ENCODE measurements around the gene TDRD9. TPM values are rescaled to one million over a fixed set of nuclear protein-coding genes. Genes with fewer than 3 reads are reported as not detected.

TDRD9 gene
- total RNA-seq, 1 donor from 2014 or later, result not detected

GRCh38 chr14:103998027-103998426, 69.8 kb downstream of the TDRD9 start:
- H3K27me3 Mint-ChIP-seq (ENCODE audit: low read depth, unreplicated experiment), result peaks cover 5% of the 10 kb centered on the region
- H3K36me3 Mint-ChIP-seq (ENCODE audit: low read depth, unreplicated experiment), result no peaks in the 10 kb centered on the region
- Histone ChIP-seq H2AFZ (ENCODE audit: low read depth, low read length) (no peak overlapping the region), H3K9me3 (ENCODE audit: insufficient read depth, low read depth, low read length) (no peaks in the 10 kb centered on the region), H3K27ac (ENCODE audit: low read depth, low read length) (no peak overlapping the region), H3K4me3 (ENCODE audit: insufficient read depth, low read depth, low read length) (no peak overlapping the region), H3K4me2 (ENCODE audit: low read length) (no peak overlapping the region), H4K20me1 (ENCODE audit: insufficient read depth, low read length) (no peaks in the 10 kb centered on the region), H3K36me3 (ENCODE audit: insufficient read depth, low read length) (no peaks in the 10 kb centered on the region), H3K4me1 (ENCODE audit: insufficient read depth, low read length) (no peaks in the 10 kb centered on the region), H3K27me3 (ENCODE audit: insufficient read depth, low read length) (no peaks in the 10 kb centered on the region), H3K79me2 (ENCODE audit: insufficient read depth, low read length) (no peaks in the 10 kb centered on the region), H3K9ac (ENCODE audit: low read length) (no peak overlapping the region)
- no peak overlapping the region for H3K4me3 Mint-ChIP-seq (ENCODE audit: unreplicated experiment)
- H3K9me3 Mint-ChIP-seq (ENCODE audit: unreplicated experiment), result no peaks in the 10 kb centered on the region
- no peak overlapping the region for H3K27ac Mint-ChIP-seq (ENCODE audit: unreplicated experiment)
- no peak for DNase-seq (ENCODE audit: low read depth)
- TF ChIP-seq CTCF (IDR thresholded peaks at IDR 0.05; ENCODE audit: insufficient read depth, low read depth, low read length) (no peak), EZH2 (IDR thresholded peaks at IDR 0.05; ENCODE audit: insufficient read depth, low read length) (no peak)
- H3K4me1 Mint-ChIP-seq (ENCODE audit: low read depth, unreplicated experiment), result no peaks in the 10 kb centered on the region
- FAIRE-seq, result no peak

- Mint-ChIP-seq H3K27ac (ENCODE audit: unreplicated experiment) (no peak overlapping the region), H3K27me3 (ENCODE audit: low read depth, unreplicated experiment) (peaks cover 8% of the 10 kb centered on the region), H3K36me3 (ENCODE audit: low read depth, unreplicated experiment) (no peaks in the 10 kb centered on the region), H3K4me3 (ENCODE audit: unreplicated experiment) (no peak overlapping the region), H3K4me1 (ENCODE audit: low read depth, unreplicated experiment) (no peaks in the 10 kb centered on the region), H3K9me3 (ENCODE audit: unreplicated experiment) (no peaks in the 10 kb centered on the region)
- no peaks in the 10 kb centered on the region for H3K36me3 ChIP-seq (ENCODE audit: insufficient read depth, low read length)
- H3K27me3 ChIP-seq (ENCODE audit: insufficient read depth, low read length), result no peaks in the 10 kb centered on the region
- H3K9me3 ChIP-seq (ENCODE audit: insufficient read depth, low read depth, low read length), result no peaks in the 10 kb centered on the region
- H4K20me1 ChIP-seq (ENCODE audit: insufficient read depth, low read length), result no peaks in the 10 kb centered on the region
- no peak overlapping the region for H3K9ac ChIP-seq (ENCODE audit: low read length)
- no peaks in the 10 kb centered on the region for H3K4me1 ChIP-seq (ENCODE audit: insufficient read depth, low read length)
- no peak overlapping the region for H3K4me2 ChIP-seq (ENCODE audit: low read length)
- H3K27ac ChIP-seq (ENCODE audit: low read depth, low read length), result no peak overlapping the region
- H3K79me2 ChIP-seq (ENCODE audit: insufficient read depth, low read length), result no peaks in the 10 kb centered on the region
- no peak for DNase-seq (ENCODE audit: low read depth)
- H2AFZ ChIP-seq (ENCODE audit: low read depth, low read length), result no peak overlapping the region
- H3K4me3 ChIP-seq (ENCODE audit: insufficient read depth, low read depth, low read length), result no peak overlapping the region
- no peak for FAIRE-seq
- TF ChIP-seq CTCF (IDR thresholded peaks at IDR 0.05; ENCODE audit: insufficient read depth, low read depth, low read length) (no peak), EZH2 (IDR thresholded peaks at IDR 0.05; ENCODE audit: insufficient read depth, low read length) (no peak)
Observed at GRCh38 chr14:103999795-104000440, 71.7 kb downstream of the TDRD9 start.

GRCh38 chr14:104001003-104001402, 72.7 kb downstream of the TDRD9 start:
- Mint-ChIP-seq H3K4me1 (ENCODE audit: low read depth, unreplicated experiment) (no peaks in the 10 kb centered on the region), H3K9me3 (ENCODE audit: unreplicated experiment) (no peaks in the 10 kb centered on the region), H3K27me3 (ENCODE audit: low read depth, unreplicated experiment) (peaks cover 16% of the 10 kb centered on the region), H3K36me3 (ENCODE audit: low read depth, unreplicated experiment) (no peaks in the 10 kb centered on the region), H3K4me3 (ENCODE audit: unreplicated experiment) (no peak overlapping the region), H3K27ac (ENCODE audit: unreplicated experiment) (no peak overlapping the region)
- H3K36me3 ChIP-seq (ENCODE audit: insufficient read depth, low read length), result no peaks in the 10 kb centered on the region
- TF ChIP-seq CTCF (IDR thresholded peaks at IDR 0.05; ENCODE audit: insufficient read depth, low read depth, low read length) (no peak), EZH2 (IDR thresholded peaks at IDR 0.05; ENCODE audit: insufficient read depth, low read length) (no peak)
- H3K79me2 ChIP-seq (ENCODE audit: insufficient read depth, low read length), result no peaks in the 10 kb centered on the region
- no peak overlapping the region for H2AFZ ChIP-seq (ENCODE audit: low read depth, low read length)
- H3K9me3 ChIP-seq (ENCODE audit: insufficient read depth, low read depth, low read length), result no peaks in the 10 kb centered on the region
- H3K9ac ChIP-seq (ENCODE audit: low read length), result no peak overlapping the region
- no peaks in the 10 kb centered on the region for H4K20me1 ChIP-seq (ENCODE audit: insufficient read depth, low read length)
- H3K27me3 ChIP-seq (ENCODE audit: insufficient read depth, low read length), result no peaks in the 10 kb centered on the region
- H3K4me2 ChIP-seq (ENCODE audit: low read length), result no peak overlapping the region
- H3K27ac ChIP-seq (ENCODE audit: low read depth, low read length), result no peak overlapping the region
- no peak for FAIRE-seq
- no peaks in the 10 kb centered on the region for H3K4me1 ChIP-seq (ENCODE audit: insufficient read depth, low read length)
- no peak for DNase-seq (ENCODE audit: low read depth)
- H3K4me3 ChIP-seq (ENCODE audit: insufficient read depth, low read depth, low read length), result no peak overlapping the region
